Right renal pelvis (tissue), 4 donors: ENCODE measurements around the gene SEMA4D. TPM values are rescaled to one million over a fixed set of nuclear protein-coding genes. Genes with fewer than 3 reads are reported as not detected.
"Not testable (repeated sequence)": the region's sequence is repeated elsewhere in the genome, so short reads cannot be mapped to it uniquely, and the experiment has no call there.

Experiments used
- DNase-seq, 4 donors: peaks; one replicate each; pipeline ENCODE4 v3.0.0-alpha.2; 2013; ENCODE audit warnings: low read depth in 4 of 4, low spot score in 3 of 4, missing footprints in 1 of 4
- polyA plus RNA-seq, 4 donors: library from polyadenylated mRNA; unstranded; fragments of 120-200 nt; gene quantifications; one replicate each; pipeline ENCODE4 v1.2.1, GENCODE V29; 2013; ENCODE audit not compliant: insufficient read length in 4 of 4

The SEMA4D gene
- polyA plus RNA-seq, 4 donors, result 40.3 to 58.9 (median 47.4) TPM

GRCh38 chr9:89483592-89484474, 14.1 kb downstream of the SEMA4D start:
- no peak for DNase-seq

GRCh38 chr9:89482901-89483361, 15.0 kb downstream of the SEMA4D start:
- DNase-seq, result no peak

- DNase-seq, result no peak
Measured at GRCh38 chr9:89482056-89482851, 15.7 kb downstream of the SEMA4D start.

- DNase-seq, result no peak
Measured at GRCh38 chr9:89481538-89481915, 16.4 kb downstream of the SEMA4D start.

- no peak for DNase-seq
Measured at GRCh38 chr9:89480825-89481537, 16.9 kb downstream of the SEMA4D start.

GRCh38 chr9:89480372-89480771, 17.5 kb downstream of the SEMA4D start:
- not testable (repeated sequence) for DNase-seq

- DNase-seq, result not testable (repeated sequence)
Measured at GRCh38 chr9:89479669-89480011, 18.3 kb downstream of the SEMA4D start.

GRCh38 chr9:89478821-89479668, 18.9 kb downstream of the SEMA4D start:
- no peak for DNase-seq

- DNase-seq, result no peak
Measured at GRCh38 chr9:89477811-89478630, 19.9 kb downstream of the SEMA4D start.

GRCh38 chr9:89477384-89477783, 20.5 kb downstream of the SEMA4D start:
- DNase-seq, result no peak

GRCh38 chr9:89476546-89476945, 21.4 kb downstream of the SEMA4D start:
- DNase-seq, result no peak

GRCh38 chr9:89475891-89476440, 21.9 kb downstream of the SEMA4D start:
- DNase-seq, result no peak

- no peak for DNase-seq
Measured at GRCh38 chr9:89474939-89475338, 23.0 kb downstream of the SEMA4D start.

GRCh38 chr9:89473762-89474469, 24.0 kb downstream of the SEMA4D start:
- DNase-seq, result no peak

GRCh38 chr9:89471796-89472320, 26.1 kb downstream of the SEMA4D start:
- DNase-seq, result not testable (repeated sequence)

- no peak for DNase-seq
Measured at GRCh38 chr9:89471390-89471789, 26.5 kb downstream of the SEMA4D start.

- no peak for DNase-seq
Measured at GRCh38 chr9:89470224-89470839, 27.6 kb downstream of the SEMA4D start.

- no peak for DNase-seq
Measured at GRCh38 chr9:89469003-89469402, 28.9 kb downstream of the SEMA4D start.
